HEK293T (cell line): ENCODE data around the gene CASZ1.

Source experiments
- CTCF ChIA-PET: fragments of 350-600 bp; formaldehyde crosslinking; extraction: SDS; loops from one replicate; lab custom pipeline; 2021; ENCODE audit warnings: antibody characterized with exemption, inconsistent platforms; lab: Yijun Ruan, JAX
- POLR2A ChIA-PET: fragments of 350-600 bp; formaldehyde crosslinking; extraction: SDS; loops from one replicate; lab custom pipeline; 2020; ENCODE audit warnings: antibody characterized with exemption, inconsistent platforms; lab: Yijun Ruan, JAX
- DNase-seq: peaks from one replicate; pipeline ENCODE4 v3.0.0; 2012; ENCODE audit warnings: mixed read lengths; ENCODE audit errors: extremely low spot score
- ARNT ChIP-seq: fragments of 450-650 bp; IDR thresholded peaks from 2 replicates; pipeline ENCODE4 v1.6.1; 2017; ENCODE audit warnings: mild to moderate bottlenecking
- BHLHE40 ChIP-seq: fragments of 450-650 bp; IDR thresholded peaks from 2 replicates; pipeline ENCODE4 v1.6.1; 2016; ENCODE audit warnings: mild to moderate bottlenecking, moderate library complexity, borderline replicate concordance
- CTBP1 ChIP-seq: fragments of 450-650 bp; IDR thresholded peaks from 2 replicates; pipeline ENCODE4 v1.6.1; 2016; ENCODE audit warnings: borderline replicate concordance
- ELF4 ChIP-seq: fragments of 450-650 bp; IDR thresholded peaks from 2 replicates; pipeline ENCODE4 v1.6.1; 2017; ENCODE audit warnings: antibody characterized with exemption
- FOXA1 ChIP-seq: fragments of 450-650 bp; IDR thresholded peaks from 2 replicates; pipeline ENCODE4 v1.6.1; 2016; ENCODE audit warnings: mild to moderate bottlenecking
- FOXK2 ChIP-seq: fragments of 450-650 bp; IDR thresholded peaks from 2 replicates; pipeline ENCODE4 v1.6.1; 2016; ENCODE audit warnings: mild to moderate bottlenecking
- FOXM1 ChIP-seq: fragments of 450-650 bp; IDR thresholded peaks from 2 replicates; pipeline ENCODE4 v1.6.1; 2017; ENCODE audit warnings: mild to moderate bottlenecking, borderline replicate concordance
- HDGF ChIP-seq: fragments of 450-650 bp; IDR thresholded peaks from 2 replicates; pipeline ENCODE4 v1.6.1; 2017; ENCODE audit warnings: antibody characterized with exemption, borderline replicate concordance
- L3MBTL2 ChIP-seq: fragments of 450-650 bp; conservative IDR thresholded peaks from 2 replicates; pipeline ENCODE4 v1.6.1; 2016; ENCODE audit warnings: mild to moderate bottlenecking
- LEF1 ChIP-seq: fragments of 450-650 bp; IDR thresholded peaks from 2 replicates; pipeline ENCODE4 v1.6.1; 2017; ENCODE audit warnings: mild to moderate bottlenecking, borderline replicate concordance
- NFRKB ChIP-seq: fragments of 450-650 bp; IDR thresholded peaks from 2 replicates; pipeline ENCODE4 v1.6.1; 2016; ENCODE audit warnings: mild to moderate bottlenecking, moderate library complexity
- SP1 ChIP-seq: fragments of 450-650 bp; IDR thresholded peaks from 2 replicates; pipeline ENCODE4 v1.6.1; 2017
- SUZ12 ChIP-seq: fragments of 450-650 bp; IDR thresholded peaks from 2 replicates; pipeline ENCODE4 v1.6.1; 2016; ENCODE audit warnings: mild to moderate bottlenecking
- TARDBP ChIP-seq: fragments of 450-650 bp; IDR thresholded peaks from 2 replicates; pipeline ENCODE4 v1.6.1; 2016
- ZNF384 ChIP-seq: fragments of 450-650 bp; IDR thresholded peaks from 2 replicates; pipeline ENCODE4 v1.6.1; 2016
- TF ChIP-seq, protein P1 (sequence below): fragments of 450-650 bp; IDR thresholded peaks from 2 replicates; pipeline ENCODE4 v1.6.1; 2016

CASZ1 gene

DNA sequence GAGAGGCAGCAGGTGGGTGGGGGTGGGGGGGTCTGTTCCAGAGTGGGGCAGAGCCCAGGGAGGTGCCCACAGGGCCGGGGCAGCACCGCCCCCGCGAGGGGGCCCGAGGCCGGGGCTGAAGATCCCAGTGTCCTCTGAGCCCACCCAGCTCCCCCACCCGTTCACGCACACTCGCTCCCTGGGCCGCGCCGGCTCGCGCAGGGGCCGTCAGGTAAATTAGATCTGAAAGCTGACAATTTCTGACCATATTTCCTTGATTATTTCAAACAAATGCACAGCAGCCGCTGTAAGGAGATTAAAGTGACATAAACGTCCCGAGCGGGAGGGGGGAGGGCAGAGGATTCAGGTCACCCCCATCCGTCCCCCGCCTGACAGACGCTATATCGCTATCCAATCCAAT is 118.0 kb downstream of the CASZ1 start:
- CTCF ChIA-PET: no interaction called here
- POLR2A ChIA-PET: no interaction called here
- DNase-seq: no peak
- TF ChIP-seq NFRKB (no peak), BHLHE40 (no peak), FOXK2 (no peak), FOXM1 (no peak), TARDBP (no peak), ARNT (no peak), L3MBTL2 (no peak), LEF1 (no peak), CTBP1 (no peak), SUZ12 (no peak), SP1 (no peak), ZNF384 (no peak), HDGF (no peak), ELF4 (no peak)
- TF ChIP-seq, protein P1, sequence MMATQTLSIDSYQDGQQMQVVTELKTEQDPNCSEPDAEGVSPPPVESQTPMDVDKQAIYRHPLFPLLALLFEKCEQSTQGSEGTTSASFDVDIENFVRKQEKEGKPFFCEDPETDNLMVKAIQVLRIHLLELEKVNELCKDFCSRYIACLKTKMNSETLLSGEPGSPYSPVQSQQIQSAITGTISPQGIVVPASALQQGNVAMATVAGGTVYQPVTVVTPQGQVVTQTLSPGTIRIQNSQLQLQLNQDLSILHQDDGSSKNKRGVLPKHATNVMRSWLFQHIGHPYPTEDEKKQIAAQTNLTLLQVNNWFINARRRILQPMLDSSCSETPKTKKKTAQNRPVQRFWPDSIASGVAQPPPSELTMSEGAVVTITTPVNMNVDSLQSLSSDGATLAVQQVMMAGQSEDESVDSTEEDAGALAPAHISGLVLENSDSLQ: no peak

DNA sequence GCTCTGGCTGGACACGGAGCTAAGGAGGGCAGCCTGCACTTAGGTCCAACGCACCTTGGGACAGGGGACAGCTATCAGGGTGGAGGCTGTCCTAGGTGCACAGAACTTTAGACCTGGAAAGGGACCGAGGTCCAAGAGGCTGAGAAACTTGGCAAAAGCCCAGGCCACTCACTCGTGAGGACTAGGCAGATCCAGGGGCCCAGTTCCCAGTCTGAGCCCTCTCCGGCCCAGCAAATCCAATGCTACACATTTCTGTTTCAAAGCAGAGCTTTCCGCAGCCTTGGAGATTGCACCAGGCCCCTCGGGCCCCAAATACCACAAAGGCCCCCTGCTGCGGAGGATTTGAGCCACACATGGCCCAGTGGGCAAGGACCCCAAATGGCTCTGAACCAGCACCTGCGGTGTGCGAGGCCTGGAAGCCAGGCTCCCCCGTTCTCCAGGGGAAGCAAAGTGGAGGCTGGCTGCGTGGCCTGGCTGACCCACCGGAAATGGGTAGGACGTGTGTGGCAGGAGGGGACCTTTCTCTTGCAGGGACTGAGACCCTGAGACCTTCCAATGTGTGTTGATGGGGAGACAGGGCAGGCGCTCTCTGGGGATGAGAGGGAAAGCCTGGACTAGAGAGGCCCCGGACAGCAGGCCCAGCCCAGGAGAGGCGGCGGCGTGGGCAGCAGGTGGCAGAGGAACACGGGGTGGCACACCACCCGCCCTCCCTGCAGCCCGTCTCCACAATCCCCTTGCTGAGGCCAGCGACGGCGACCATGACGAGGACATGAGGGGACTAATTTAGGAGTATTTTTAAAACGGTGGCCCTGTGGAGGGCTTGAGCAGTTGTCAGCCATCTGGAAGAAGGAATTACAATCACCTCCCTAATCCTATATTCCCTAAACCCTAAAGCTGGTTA is 118.7 kb downstream of the CASZ1 start:
- no peak for TF ChIP-seq CTBP1
- TF ChIP-seq, protein P1: no peak
- no peak for TF ChIP-seq SP1
- TF ChIP-seq BHLHE40: no peak
- TF ChIP-seq FOXK2: no peak
- TF ChIP-seq LEF1: no peak
- TF ChIP-seq SUZ12: no peak
- TF ChIP-seq ARNT: no peak
- no peak for TF ChIP-seq FOXA1
- no peak for TF ChIP-seq ZNF384
- TF ChIP-seq L3MBTL2: no peak
- TF ChIP-seq ELF4: no peak
- no peak for TF ChIP-seq NFRKB
- no peak for TF ChIP-seq FOXM1
- ChIA-PET CTCF (interaction anchor here (0.6 to 0.8 kb wide), 2 partner anchors 140 to 190 kb away, joined by 3 read pairs; no protein-coding TSS in a partner anchor), POLR2A (no interaction called here)
- no peak for DNase-seq

DNA sequence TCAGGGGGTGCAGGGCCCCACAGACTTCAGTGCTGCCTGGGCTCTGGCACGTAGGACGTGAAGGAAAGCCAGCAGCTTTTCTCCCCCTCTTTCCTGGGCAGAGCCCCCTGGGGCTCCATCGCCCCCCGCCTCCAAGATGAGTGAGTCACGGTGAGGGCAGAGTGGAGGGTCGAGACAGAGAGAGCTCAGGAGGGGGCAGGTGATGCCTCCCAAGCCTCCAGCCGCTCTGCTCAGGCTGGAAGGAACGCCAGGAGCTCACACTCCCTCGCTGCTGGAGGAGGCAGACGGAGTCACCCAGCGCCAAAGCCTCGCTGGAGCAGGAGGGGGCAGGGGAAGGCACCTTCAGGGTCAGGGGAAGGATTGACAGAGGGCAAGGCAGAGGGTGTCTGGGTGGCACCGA is 119.5 kb downstream of the CASZ1 start:
- TF ChIP-seq, protein P1: no peak
- TF ChIP-seq LEF1: no peak
- TF ChIP-seq NFRKB: no peak
- no peak for TF ChIP-seq HDGF
- no peak for TF ChIP-seq TARDBP
- no peak for TF ChIP-seq ARNT
- TF ChIP-seq BHLHE40: no peak
- no peak for TF ChIP-seq ELF4
- no peak for TF ChIP-seq CTBP1
- TF ChIP-seq ZNF384: no peak
- TF ChIP-seq FOXA1: no peak
- CTCF ChIA-PET: interaction anchor here (0.6 to 0.8 kb wide), 2 partner anchors 141 to 190 kb away, joined by 3 read pairs; no protein-coding TSS in a partner anchor
- no peak for DNase-seq
- POLR2A ChIA-PET: no interaction called here

DNA sequence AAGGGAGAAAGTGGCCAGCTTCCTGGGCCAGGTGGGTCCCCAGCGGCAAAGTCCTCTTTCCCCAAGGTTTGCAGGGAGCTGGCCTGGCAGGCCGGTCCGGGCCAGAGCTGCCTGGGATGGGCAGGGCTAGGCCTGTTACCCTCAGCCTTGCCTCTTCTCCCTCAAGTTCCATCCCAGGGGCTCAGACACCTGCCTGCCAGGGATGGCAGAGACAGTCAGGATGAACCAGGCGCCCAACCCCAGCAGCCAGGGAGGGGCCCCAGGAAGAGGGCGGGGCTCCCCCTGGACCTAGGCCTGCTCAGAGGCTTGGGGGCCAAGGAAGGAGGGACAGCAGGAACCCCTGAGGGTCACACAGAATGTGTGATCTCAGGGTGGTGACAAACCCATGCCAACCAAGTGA is 120.6 kb downstream of the CASZ1 start:
- TF ChIP-seq ELF4: no peak
- TF ChIP-seq TARDBP: no peak
- TF ChIP-seq ZNF384: no peak
- no peak for TF ChIP-seq SUZ12
- no peak for TF ChIP-seq L3MBTL2
- TF ChIP-seq FOXA1: no peak
- POLR2A ChIA-PET: no interaction called here
- no peak for DNase-seq
- CTCF ChIA-PET: interaction anchor here (0.6 to 1.0 kb wide), 2 partner anchors 166 to 550 kb away, joined by 3 to 5 read pairs; no protein-coding TSS in a partner anchor

DNA sequence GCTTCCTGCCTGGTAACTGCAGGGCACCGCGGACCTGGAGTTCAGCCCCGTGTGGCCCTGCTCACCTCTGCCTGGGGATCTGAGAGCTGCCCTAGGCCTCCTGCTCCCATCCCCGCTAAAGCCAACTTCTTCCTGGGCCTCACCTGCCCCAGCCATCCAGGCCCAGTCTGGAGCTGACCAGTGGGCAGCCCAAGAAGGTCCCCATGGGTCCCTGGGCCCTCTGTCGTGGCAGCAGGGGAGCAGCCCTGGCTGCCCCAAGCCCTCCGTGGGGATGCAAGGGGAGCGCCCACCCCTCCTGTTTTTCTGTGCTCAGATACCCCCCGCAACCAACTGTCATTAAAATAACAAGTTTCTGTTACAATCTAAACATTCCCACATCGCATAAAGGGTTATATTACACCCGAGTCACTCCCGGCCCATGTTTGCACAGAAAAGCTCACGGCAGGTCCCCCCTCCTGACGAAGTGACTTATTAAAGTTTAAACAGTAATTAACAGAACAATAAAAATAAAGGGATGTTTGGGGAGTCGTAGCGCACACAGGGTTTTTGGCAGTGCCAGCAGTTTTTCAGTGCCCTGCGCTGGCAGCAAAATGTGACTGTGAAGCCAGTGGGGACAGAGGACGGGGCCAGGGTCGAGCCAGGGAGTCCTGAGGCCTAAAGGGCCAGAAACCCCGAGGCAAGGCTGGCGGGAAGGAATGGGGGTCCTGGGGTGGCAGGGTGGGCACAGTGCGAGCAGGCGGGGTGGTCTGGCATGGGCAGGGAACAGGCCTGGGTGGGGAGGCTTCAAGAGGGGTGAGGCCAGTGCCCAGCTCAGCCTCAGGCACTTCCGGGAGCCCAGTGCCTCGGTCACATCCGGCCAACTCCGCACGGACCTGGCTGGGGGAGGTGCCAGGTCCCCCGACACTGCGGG is 121.5 kb downstream of the CASZ1 start:
- TF ChIP-seq ELF4 (no peak), ZNF384 (no peak), BHLHE40 (no peak)
- POLR2A ChIA-PET: no interaction called here
- no peak for DNase-seq
- CTCF ChIA-PET: no interaction called here
